Astrocyte (in vitro differentiated cells and primary cell): ENCODE results near the gene POU6F2. TPM values are rescaled to one million over a fixed set of nuclear protein-coding genes. Genes with fewer than 3 reads are reported as not detected.

Source experiments
- DNase-seq: peaks from one replicate; pipeline ENCODE4 v3.0.0-alpha.2; 2010; ENCODE audit warnings: low read depth
- FAIRE-seq: peaks from 2 replicates; lab custom pipeline; 2011; peaks lifted over from hg19 to GRCh38; lab: Jason Lieb, UNC
- H2AFZ ChIP-seq: 2 replicates; pipeline ENCODE4 v1.6.0; 2012; ENCODE audit warnings: low read depth, low read length, inconsistent platforms
- H3K27ac ChIP-seq: 2 replicates; pipeline ENCODE4 v1.5.1; 2011; ENCODE audit warnings: low read depth, low read length, inconsistent platforms
- H3K27me3 ChIP-seq: 2 replicates; pipeline ENCODE4 v1.6.0; 2011; ENCODE audit warnings: low read length, inconsistent platforms; ENCODE audit not compliant: insufficient read depth
- H3K36me3 ChIP-seq: 2 replicates; pipeline ENCODE4 v1.5.1; 2011; ENCODE audit warnings: low read length, inconsistent platforms; ENCODE audit not compliant: insufficient read depth
- H3K4me1 ChIP-seq: 2 replicates; pipeline ENCODE4 v1.5.1; 2011; ENCODE audit warnings: low read length, inconsistent platforms; ENCODE audit not compliant: insufficient read depth
- H3K4me2 ChIP-seq: 2 replicates; pipeline ENCODE4 v1.6.0; 2012; ENCODE audit warnings: low read length, inconsistent platforms
- H3K4me3 ChIP-seq: 2 replicates; pipeline ENCODE4 v1.5.1; 2011; ENCODE audit warnings: low read depth, mild to moderate bottlenecking, low read length, inconsistent platforms; ENCODE audit not compliant: insufficient read depth
- H3K79me2 ChIP-seq: 2 replicates; pipeline ENCODE4 v1.6.0; 2012; ENCODE audit warnings: mild to moderate bottlenecking, low read length, inconsistent platforms; ENCODE audit not compliant: insufficient read depth
- H3K9ac ChIP-seq: 2 replicates; pipeline ENCODE4 v1.6.0; 2012; ENCODE audit warnings: mild to moderate bottlenecking, low read length, inconsistent platforms
- H3K9me3 ChIP-seq: 2 replicates; pipeline ENCODE4 v1.5.1; 2012; ENCODE audit warnings: low read depth, mild to moderate bottlenecking, low read length, inconsistent platforms; ENCODE audit not compliant: insufficient read depth
- H4K20me1 ChIP-seq: 2 replicates; pipeline ENCODE4 v1.6.0; 2012; ENCODE audit warnings: low read length, inconsistent platforms; ENCODE audit not compliant: insufficient read depth
- H3K27ac Mint-ChIP-seq: one replicate; pipeline ENCODE4 v1.8.0; 2021; ENCODE audit warnings: mild to moderate bottlenecking, mixed read lengths; ENCODE audit not compliant: unreplicated experiment
- H3K27me3 Mint-ChIP-seq: one replicate; pipeline ENCODE4 v1.8.0; 2021; ENCODE audit warnings: low read depth, mixed read lengths; ENCODE audit not compliant: unreplicated experiment
- H3K36me3 Mint-ChIP-seq: one replicate; pipeline ENCODE4 v1.8.0; 2021; ENCODE audit warnings: low read depth, mixed read lengths; ENCODE audit not compliant: unreplicated experiment
- H3K4me1 Mint-ChIP-seq: one replicate; pipeline ENCODE4 v1.8.0; 2021; ENCODE audit warnings: low read depth, mixed read lengths; ENCODE audit not compliant: unreplicated experiment
- H3K4me3 Mint-ChIP-seq: one replicate; pipeline ENCODE4 v1.8.0; 2021; ENCODE audit warnings: mild to moderate bottlenecking, moderate library complexity, mixed read lengths; ENCODE audit not compliant: unreplicated experiment
- H3K9me3 Mint-ChIP-seq: one replicate; pipeline ENCODE4 v1.8.0; 2021; ENCODE audit warnings: mild to moderate bottlenecking, mixed read lengths; ENCODE audit not compliant: unreplicated experiment
- EZH2 ChIP-seq: IDR thresholded peaks from 2 replicates; pipeline ENCODE4 v1.6.1; 2012; ENCODE audit warnings: mild to moderate bottlenecking, low read length, inconsistent platforms; ENCODE audit not compliant: insufficient read depth
- total RNA-seq: library from RNA; stranded (reverse); gene quantifications from 2 replicates; pipeline ENCODE4 v1.2.1, GENCODE V29; 2021
- TF ChIP-seq, protein P1 (sequence below): IDR thresholded peaks from 2 replicates; pipeline ENCODE4 v1.5.1; 2011; ENCODE audit warnings: low read depth, mild to moderate bottlenecking, inconsistent platforms, low read length, moderate library complexity; ENCODE audit not compliant: insufficient read depth

The POU6F2 gene
- total RNA-seq, 1 donor from 2014 or later, result 0.45 TPM

DNA sequence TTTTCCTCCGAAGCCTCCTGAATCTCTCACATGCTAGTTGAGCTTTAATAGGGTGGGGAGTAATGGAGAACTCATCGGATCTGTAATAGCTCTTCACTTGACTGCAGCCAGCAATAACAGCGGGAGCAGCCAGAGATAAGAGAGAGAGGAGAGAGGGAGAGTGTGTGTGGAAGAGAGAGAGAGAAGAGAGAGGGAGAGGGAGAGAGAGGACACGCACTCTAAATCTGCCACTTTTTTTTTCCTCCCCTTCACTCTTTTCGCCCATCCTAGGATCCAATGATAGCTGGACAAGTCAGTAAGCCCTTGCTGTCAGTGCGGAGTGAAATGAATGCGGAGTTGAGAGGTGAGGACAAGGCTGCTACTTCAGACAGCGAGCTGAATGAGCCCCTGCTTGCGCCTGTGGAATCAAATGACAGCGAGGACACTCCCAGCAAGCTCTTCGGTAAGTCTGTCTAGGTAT is 107.9 kb downstream of the POU6F2 start:
- Mint-ChIP-seq H3K27ac (no peak overlapping the region), H3K4me1 (peaks cover 16% of the 10 kb centered on the region), H3K27me3 (no peaks in the 10 kb centered on the region), H3K9me3 (no peaks in the 10 kb centered on the region), H3K36me3 (no peaks in the 10 kb centered on the region), H3K4me3 (peak overlapping the region; percentile 73)
- Histone ChIP-seq H3K4me1 (no peaks in the 10 kb centered on the region), H3K36me3 (no peaks in the 10 kb centered on the region), H3K27me3 (peaks cover 2% of the 10 kb centered on the region), H3K9me3 (no peaks in the 10 kb centered on the region), H3K4me3 (peak overlapping the region; percentile 34), H3K9ac (peak overlapping the region; percentile 33), H2AFZ (peak overlapping the region; percentile 80), H3K4me2 (peak overlapping the region; percentile 83), H3K27ac (no peak overlapping the region), H4K20me1 (no peaks in the 10 kb centered on the region), H3K79me2 (no peaks in the 10 kb centered on the region)
- FAIRE-seq (no peak), DNase-seq (peak; percentile 2)
- TF ChIP-seq, protein P1, sequence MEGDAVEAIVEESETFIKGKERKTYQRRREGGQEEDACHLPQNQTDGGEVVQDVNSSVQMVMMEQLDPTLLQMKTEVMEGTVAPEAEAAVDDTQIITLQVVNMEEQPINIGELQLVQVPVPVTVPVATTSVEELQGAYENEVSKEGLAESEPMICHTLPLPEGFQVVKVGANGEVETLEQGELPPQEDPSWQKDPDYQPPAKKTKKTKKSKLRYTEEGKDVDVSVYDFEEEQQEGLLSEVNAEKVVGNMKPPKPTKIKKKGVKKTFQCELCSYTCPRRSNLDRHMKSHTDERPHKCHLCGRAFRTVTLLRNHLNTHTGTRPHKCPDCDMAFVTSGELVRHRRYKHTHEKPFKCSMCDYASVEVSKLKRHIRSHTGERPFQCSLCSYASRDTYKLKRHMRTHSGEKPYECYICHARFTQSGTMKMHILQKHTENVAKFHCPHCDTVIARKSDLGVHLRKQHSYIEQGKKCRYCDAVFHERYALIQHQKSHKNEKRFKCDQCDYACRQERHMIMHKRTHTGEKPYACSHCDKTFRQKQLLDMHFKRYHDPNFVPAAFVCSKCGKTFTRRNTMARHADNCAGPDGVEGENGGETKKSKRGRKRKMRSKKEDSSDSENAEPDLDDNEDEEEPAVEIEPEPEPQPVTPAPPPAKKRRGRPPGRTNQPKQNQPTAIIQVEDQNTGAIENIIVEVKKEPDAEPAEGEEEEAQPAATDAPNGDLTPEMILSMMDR, result no peak
- no peak for TF ChIP-seq EZH2

DNA sequence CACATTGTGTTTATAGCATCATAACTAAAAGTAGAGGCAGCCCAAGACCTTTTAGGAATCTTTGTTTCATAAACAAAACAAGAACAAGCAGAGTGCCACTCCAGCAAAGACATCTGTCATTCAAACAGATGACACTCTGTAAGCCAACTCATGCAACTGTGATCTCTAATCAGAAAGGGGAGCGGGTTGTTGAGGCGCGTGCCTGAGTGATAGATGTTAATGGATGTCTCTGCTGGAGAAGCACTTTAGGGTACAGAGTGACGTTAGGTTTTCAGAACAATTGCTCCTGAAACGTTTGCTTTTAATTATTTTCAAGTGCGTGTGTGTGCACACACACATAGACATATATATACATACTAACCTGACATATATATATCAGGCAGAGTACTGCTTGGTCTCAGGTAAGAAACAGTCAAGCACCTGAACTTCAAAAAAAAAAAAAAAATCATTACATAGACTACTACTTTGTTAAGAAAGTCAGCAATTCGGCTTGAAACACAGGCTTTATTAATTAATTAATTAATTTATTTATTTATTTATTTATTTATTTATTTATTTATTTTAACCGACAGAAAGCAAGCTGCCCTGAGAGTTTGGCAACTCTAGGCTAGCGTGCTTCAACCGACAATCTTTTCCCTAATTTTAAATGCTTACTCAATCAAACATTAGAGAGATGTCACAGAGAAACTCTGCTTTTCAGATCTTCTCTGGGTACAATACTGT is 109.1 kb downstream of the POU6F2 start:
- no peak for FAIRE-seq
- Histone ChIP-seq H3K27me3 (peaks cover 2% of the 10 kb centered on the region), H2AFZ (no peak overlapping the region), H3K9ac (no peak overlapping the region), H3K4me1 (no peaks in the 10 kb centered on the region), H3K4me3 (no peak overlapping the region), H3K79me2 (no peaks in the 10 kb centered on the region), H3K27ac (no peak overlapping the region), H3K4me2 (no peak overlapping the region), H3K36me3 (no peaks in the 10 kb centered on the region), H3K9me3 (no peaks in the 10 kb centered on the region), H4K20me1 (no peaks in the 10 kb centered on the region)
- TF ChIP-seq EZH2, result no peak
- TF ChIP-seq, protein P1, result no peak
- DNase-seq, result no peak
- no peak overlapping the region for H3K4me3 Mint-ChIP-seq
- H3K4me1 Mint-ChIP-seq, result peaks cover 16% of the 10 kb centered on the region
- no peaks in the 10 kb centered on the region for H3K27me3 Mint-ChIP-seq
- H3K9me3 Mint-ChIP-seq, result no peaks in the 10 kb centered on the region
- H3K36me3 Mint-ChIP-seq, result no peaks in the 10 kb centered on the region
- H3K27ac Mint-ChIP-seq, result no peak overlapping the region
